GM12873 (cell line): ENCODE data around the gene HOXD11.

Experiments
- CTCF ChIP-seq: IDR thresholded peaks from 2 replicates; pipeline ENCODE4 v1.5.1; 2012; ENCODE audit warnings: low read depth, mild to moderate bottlenecking, moderate library complexity, low read length, control low read depth; ENCODE audit not compliant: insufficient read depth; ENCODE audit errors: missing control alignments

The HOXD11 gene

DNA sequence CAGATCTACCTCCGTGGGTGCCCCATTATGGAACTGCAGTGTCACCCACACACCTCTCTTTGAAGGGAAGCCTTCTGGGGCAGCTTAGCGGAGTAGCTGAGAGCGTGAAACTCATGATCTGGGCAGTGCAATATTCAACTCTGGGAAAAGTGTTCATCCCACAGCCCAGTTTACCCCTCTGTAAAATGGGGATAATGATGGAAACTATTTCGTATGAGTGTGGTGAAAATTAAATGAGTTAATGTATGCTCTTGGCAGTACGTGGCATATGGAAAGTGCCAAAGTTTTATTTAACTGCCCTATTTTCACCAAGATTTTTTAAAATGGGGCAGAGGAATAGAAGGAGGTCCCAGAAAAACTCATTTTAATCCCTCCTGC, 34.8 kb upstream of the HOXD11 start:
- no peak for TF ChIP-seq CTCF

- no peak for TF ChIP-seq CTCF
Measured at GRCh38 chr2:176072951-176073904, 33.9 kb upstream of the HOXD11 start.

GRCh38 chr2:176074919-176075425, 32.1 kb upstream of the HOXD11 start:
- TF ChIP-seq CTCF: no peak

DNA sequence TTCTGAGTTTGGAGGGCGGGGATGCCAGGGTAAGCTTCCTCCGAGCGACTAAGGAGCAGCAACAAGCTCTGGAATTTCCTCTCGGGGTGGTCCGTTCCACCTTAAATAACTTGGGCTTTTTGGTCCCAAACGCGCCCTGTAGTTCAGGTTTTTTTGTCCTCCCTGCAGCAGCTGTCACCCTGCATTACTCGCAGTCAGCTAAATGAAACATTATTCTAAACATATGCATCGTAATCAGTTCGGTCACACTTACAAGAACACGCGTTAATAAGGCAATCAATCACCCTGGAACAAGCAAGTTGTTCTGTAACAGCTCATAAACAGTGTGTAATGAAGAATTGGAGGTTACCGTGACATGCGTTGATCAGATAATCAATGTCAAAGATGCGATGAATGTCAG, 31.6 kb upstream of the HOXD11 start:
- TF ChIP-seq CTCF: no peak

- TF ChIP-seq CTCF: no peak
Measured at GRCh38 chr2:176076063-176076462, 31.0 kb upstream of the HOXD11 start.

DNA sequence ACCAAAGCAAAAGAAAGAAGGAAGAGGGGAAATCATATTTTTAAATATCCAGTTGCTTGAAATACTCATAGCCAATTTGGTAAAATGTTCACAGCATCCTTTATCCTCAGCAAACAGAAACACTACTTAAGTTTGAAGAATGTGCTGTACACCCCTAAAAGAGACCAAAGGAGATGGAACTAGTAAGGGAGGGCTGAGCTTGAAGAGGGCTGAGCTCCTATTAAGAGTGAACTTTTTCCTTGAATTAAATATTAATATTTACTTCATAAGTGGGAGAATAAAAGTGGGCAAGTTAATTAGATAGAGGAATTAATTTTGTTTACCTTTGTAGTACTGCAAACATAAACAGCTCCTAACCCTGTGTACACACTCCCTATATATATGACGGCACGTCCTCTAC, 30.3 kb upstream of the HOXD11 start:
- no peak for TF ChIP-seq CTCF

GRCh38 chr2:176078541-176079284, 28.4 kb upstream of the HOXD11 start:
- TF ChIP-seq CTCF: no peak
